ENCODE results near the gene ZNF837. TPM values are rescaled to one million over a fixed set of nuclear protein-coding genes. Genes with fewer than 3 reads are reported as not detected.

Gene ZNF837
- total and polyA plus RNA-seq, 2 of the 13 experiments (the other 11 are each of a cell fraction or from before 2014, with no cell fraction given), result 0.29 to 1.3 TPM

- TF ChIP-seq ZNF251 (CRISPR knock-in tag; IDR thresholded peaks at IDR 0.05) (no peak), SRSF4 (IDR thresholded peaks at IDR 0.05; ENCODE audit: low read depth, low read length, poor library complexity, severe bottlenecking) (no peak), MAFF (IDR thresholded peaks at IDR 0.05; ENCODE audit: low read depth, low read length) (no peak), EHMT2 (IDR thresholded peaks at IDR 0.05; ENCODE audit: borderline replicate concordance, low read depth, low read length) (no peak), ZNF713 (CRISPR knock-in tag; IDR thresholded peaks at IDR 0.05) (no peak), ERF (CRISPR knock-in tag; IDR thresholded peaks at IDR 0.05) (peak; percentile 77), ZNF609 (CRISPR knock-in tag; IDR thresholded peaks at IDR 0.05; ENCODE audit: borderline replicate concordance) (0 out of 2 replicates have a peak, but pooled peaks have one; percentile 22), ATF5 (CRISPR knock-in tag; IDR thresholded peaks at IDR 0.05; ENCODE audit: low read depth) (no peak), IRX3 (CRISPR knock-in tag; IDR thresholded peaks at IDR 0.05; ENCODE audit: borderline replicate concordance, low read depth) (no peak; the same call in 1 of the 2 replicates), MEIS1 (CRISPR knock-in tag; IDR thresholded peaks at IDR 0.05; ENCODE audit: borderline replicate concordance) (no peak; the same call in 1 of the 2 replicates), SP1 (IDR thresholded peaks at IDR 0.05) (no peak), SP1 (CRISPR knock-in tag; IDR thresholded peaks at IDR 0.05) (no peak; the same call in 1 of the 2 replicates), TOE1 (CRISPR knock-in tag; IDR thresholded peaks at IDR 0.05) (0 out of 2 replicates have a peak, but pooled peaks have one; percentile 27), SIN3A (IDR thresholded peaks at IDR 0.05; ENCODE audit: borderline replicate concordance, low read depth, low read length) (peak; percentile 99), TFDP1 (CRISPR knock-in tag; IDR thresholded peaks at IDR 0.05; ENCODE audit: borderline replicate concordance) (peak; percentile 84), FOXK1 (CRISPR knock-in tag; IDR thresholded peaks at IDR 0.05; ENCODE audit: borderline replicate concordance, low read depth) (peak; percentile 41), TEF (CRISPR knock-in tag; IDR thresholded peaks at IDR 0.05) (peak; percentile 81), KDM6A (CRISPR knock-in tag; IDR thresholded peaks at IDR 0.05; ENCODE audit: low read depth) (no peak), ZNF143 (CRISPR knock-in tag; IDR thresholded peaks at IDR 0.05) (peak; percentile 83), KDM4B (CRISPR knock-in tag; IDR thresholded peaks at IDR 0.05) (no peak), TOPORS (CRISPR knock-in tag; IDR thresholded peaks at IDR 0.05) (0 out of 2 replicates have a peak, but pooled peaks have one; percentile 2), BRD4 (CRISPR knock-in tag; IDR thresholded peaks at IDR 0.05) (no peak; the same call in 1 of the 2 replicates), ATF7 (IDR thresholded peaks at IDR 0.05) (no peak), ATF7 (CRISPR knock-in tag; IDR thresholded peaks at IDR 0.05) (no peak)
Observed at GRCh38 chr19:58362272-58362994, 18.4 kb downstream of the ZNF837 start, which contains the start of gene ZNF497 (continued).
